ENCODE data around the gene PTPRN.
"Not testable (repeated sequence)": the region's sequence is repeated elsewhere in the genome, so short reads cannot be mapped to it uniquely, and the experiment has no call there.

PTPRN gene

GRCh38 chr2:219289195-219289536, 20.0 kb downstream of the PTPRN start:
- FAIRE-seq = no peak
- no peak for DNase-seq (ENCODE audit: insufficient read length, low spot score)

GRCh38 chr2:219287580-219288265, 21.5 kb downstream of the PTPRN start:
- FAIRE-seq = no peak
- no peak for DNase-seq (ENCODE audit: insufficient read length, low spot score)

- not testable (repeated sequence) for FAIRE-seq
These were observed 22.1 kb downstream of the PTPRN start for GRCh38 chr2:219287116-219287440.

GRCh38 chr2:219286436-219287115, 22.6 kb downstream of the PTPRN start:
- DNase-seq (ENCODE audit: insufficient read length, low spot score) (peak; percentile 32), FAIRE-seq (peak; percentile 78)

More at GRCh38 chr2:219287116-219287440, 22.1 kb downstream of the PTPRN start:
- DNase-seq (ENCODE audit: insufficient read length, low spot score) = not testable (repeated sequence)

GRCh38 chr2:219285894-219286425, 23.2 kb downstream of the PTPRN start:
- DNase-seq (ENCODE audit: insufficient read length, low spot score) = no peak
- no peak for FAIRE-seq

GRCh38 chr2:219285373-219285735, 23.8 kb downstream of the PTPRN start:
- DNase-seq (ENCODE audit: insufficient read length, low spot score) (no peak), FAIRE-seq (no peak)

- DNase-seq (ENCODE audit: insufficient read length, low spot score) = no peak
- no peak for FAIRE-seq
These were observed 24.5 kb downstream of the PTPRN start for GRCh38 chr2:219284501-219285372.

- DNase-seq (ENCODE audit: insufficient read length, low spot score) (no peak), FAIRE-seq (no peak)
These were observed 26.1 kb downstream of the PTPRN start for GRCh38 chr2:219282943-219283581.

- no peak for FAIRE-seq
These were observed 26.8 kb downstream of the PTPRN start for GRCh38 chr2:219282375-219282774.

GRCh38 chr2:219281588-219281987, 27.6 kb downstream of the PTPRN start:
- FAIRE-seq (no peak), DNase-seq (ENCODE audit: insufficient read length, low spot score) (no peak)

More at GRCh38 chr2:219282375-219282774, 26.8 kb downstream of the PTPRN start:
- no peak for DNase-seq (ENCODE audit: insufficient read length, low spot score)

- DNase-seq (ENCODE audit: insufficient read length, low spot score) (no peak), FAIRE-seq (no peak)
These were observed 28.6 kb downstream of the PTPRN start for GRCh38 chr2:219280651-219281050.

GRCh38 chr2:219279916-219280516, 29.2 kb downstream of the PTPRN start:
- DNase-seq (ENCODE audit: insufficient read length, low spot score) = no peak
- FAIRE-seq = no peak

- DNase-seq (ENCODE audit: insufficient read length, low spot score) = peak; percentile 98
- peak; percentile 85 for FAIRE-seq
These were observed 29.9 kb downstream of the PTPRN start, which contains the start of gene DNAJB2 for GRCh38 chr2:219279151-219279915. Gene DNAJB2 (plus strand): TSS chr2:219279366. CDS start chr2:219279834, 468 bp downstream.

GRCh38 chr2:219278655-219279150, 30.5 kb downstream of the PTPRN start:
- FAIRE-seq (no peak), DNase-seq (ENCODE audit: insufficient read length, low spot score) (no peak)

- peak; percentile 80 for FAIRE-seq
- DNase-seq (ENCODE audit: insufficient read length, low spot score) = peak; percentile 67
These were observed 31.2 kb downstream of the PTPRN start for GRCh38 chr2:219277703-219278654.

GRCh38 chr2:219274361-219274921, 34.8 kb downstream of the PTPRN start:
- FAIRE-seq = peak; percentile 31

GRCh38 chr2:219273937-219274336, 35.3 kb downstream of the PTPRN start:
- FAIRE-seq (no peak), DNase-seq (ENCODE audit: insufficient read length, low spot score) (peak; percentile 43)

More at GRCh38 chr2:219274361-219274921, 34.8 kb downstream of the PTPRN start:
- peak; percentile 80 for DNase-seq (ENCODE audit: insufficient read length, low spot score)

- no peak for DNase-seq (ENCODE audit: insufficient read length, low spot score)
- FAIRE-seq = no peak
These were observed 36.2 kb downstream of the PTPRN start for GRCh38 chr2:219272995-219273394.

Measured in HTR-8/SVneo (cell line).